ENCODE results near the gene ROPN1L.

Gene ROPN1L

DNA sequence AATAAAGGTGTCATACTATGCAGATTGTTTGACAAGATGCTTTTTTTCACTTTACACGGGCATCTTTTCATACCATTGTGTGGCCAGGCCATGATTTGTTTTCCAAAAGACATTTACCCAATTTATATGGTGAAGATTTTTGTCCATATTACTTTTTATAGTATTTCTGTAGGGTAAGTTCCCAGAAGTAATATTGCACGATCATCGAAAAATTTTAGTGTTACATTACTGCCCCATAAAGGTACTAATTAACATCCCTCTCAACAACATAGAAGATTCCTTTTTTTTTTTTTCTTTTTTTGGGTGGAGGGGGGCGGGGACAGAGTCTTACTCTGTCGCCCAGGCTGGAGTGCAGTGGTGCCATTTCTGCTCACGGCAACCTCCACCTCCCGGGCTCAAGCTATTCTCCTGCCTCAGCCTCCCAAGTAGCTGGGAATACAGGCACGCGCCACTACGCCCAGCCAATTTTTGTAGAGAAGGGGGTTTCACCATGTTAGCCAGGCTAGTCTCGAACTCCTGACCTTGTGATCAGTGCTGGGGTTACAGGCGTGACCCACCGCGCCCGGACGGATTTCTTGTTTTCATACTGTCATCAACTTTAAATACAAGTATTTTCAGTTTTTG lies 1.2 kb upstream of the ROPN1L start:
- DNase-seq (ENCODE audit: low read depth): no peak
- TF ChIP-seq, protein P1, sequence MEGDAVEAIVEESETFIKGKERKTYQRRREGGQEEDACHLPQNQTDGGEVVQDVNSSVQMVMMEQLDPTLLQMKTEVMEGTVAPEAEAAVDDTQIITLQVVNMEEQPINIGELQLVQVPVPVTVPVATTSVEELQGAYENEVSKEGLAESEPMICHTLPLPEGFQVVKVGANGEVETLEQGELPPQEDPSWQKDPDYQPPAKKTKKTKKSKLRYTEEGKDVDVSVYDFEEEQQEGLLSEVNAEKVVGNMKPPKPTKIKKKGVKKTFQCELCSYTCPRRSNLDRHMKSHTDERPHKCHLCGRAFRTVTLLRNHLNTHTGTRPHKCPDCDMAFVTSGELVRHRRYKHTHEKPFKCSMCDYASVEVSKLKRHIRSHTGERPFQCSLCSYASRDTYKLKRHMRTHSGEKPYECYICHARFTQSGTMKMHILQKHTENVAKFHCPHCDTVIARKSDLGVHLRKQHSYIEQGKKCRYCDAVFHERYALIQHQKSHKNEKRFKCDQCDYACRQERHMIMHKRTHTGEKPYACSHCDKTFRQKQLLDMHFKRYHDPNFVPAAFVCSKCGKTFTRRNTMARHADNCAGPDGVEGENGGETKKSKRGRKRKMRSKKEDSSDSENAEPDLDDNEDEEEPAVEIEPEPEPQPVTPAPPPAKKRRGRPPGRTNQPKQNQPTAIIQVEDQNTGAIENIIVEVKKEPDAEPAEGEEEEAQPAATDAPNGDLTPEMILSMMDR (conservative IDR thresholded peaks at IDR 0.05; ENCODE audit: low read depth, low read length): no peak
- no peak overlapping the region for H3K4me3 ChIP-seq (ENCODE audit: low read length)

DNA sequence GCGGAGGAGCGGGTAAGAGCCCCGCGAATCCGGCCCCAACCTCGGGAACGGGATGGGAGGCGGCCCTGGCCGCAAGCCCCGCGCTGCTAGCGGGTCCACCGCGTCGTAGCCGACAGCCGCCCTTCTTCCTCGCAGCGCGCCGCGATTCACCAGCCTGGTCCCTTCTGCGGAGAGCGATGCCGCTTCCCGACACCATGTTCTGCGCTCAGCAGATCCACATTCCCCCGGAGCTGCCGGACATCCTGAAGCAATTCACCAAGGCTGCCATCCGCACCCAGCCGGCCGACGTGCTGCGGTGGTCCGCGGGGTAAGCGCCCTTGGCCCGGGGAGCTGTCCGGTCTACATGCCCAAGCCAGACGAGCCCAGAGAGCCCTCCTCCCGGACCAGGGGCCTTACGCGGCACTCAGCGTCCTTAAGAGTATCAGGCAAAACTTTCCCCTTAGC lies 335 bp downstream of the ROPN1L start:
- H3K4me3 ChIP-seq (ENCODE audit: low read length): peak overlapping the region; percentile 67
- DNase-seq (ENCODE audit: low read depth): no peak
- TF ChIP-seq, protein P1 (conservative IDR thresholded peaks at IDR 0.05; ENCODE audit: low read depth, low read length): no peak

DNA sequence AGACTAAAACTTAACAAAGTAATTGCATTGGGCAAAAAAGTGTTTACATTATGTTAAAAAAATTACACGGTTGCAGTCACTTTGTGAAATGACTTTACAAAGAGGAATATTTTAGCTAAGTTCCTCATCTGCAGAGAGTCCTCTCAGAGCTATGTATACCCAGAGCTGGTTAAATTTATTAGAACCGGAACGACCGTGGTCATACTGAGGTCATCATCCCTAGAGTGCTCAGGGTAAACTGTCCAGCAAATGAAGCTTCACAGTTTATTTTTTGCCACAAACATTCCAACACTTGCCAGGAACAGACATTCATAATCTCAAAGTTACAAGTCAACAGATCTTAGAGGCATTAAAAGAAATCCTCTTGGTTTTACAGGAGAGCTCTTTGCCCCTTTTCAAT lies 897 bp downstream of the ROPN1L start:
- H3K4me3 ChIP-seq (ENCODE audit: low read length): peak overlapping the region; percentile 67
- DNase-seq (ENCODE audit: low read depth): no peak
- TF ChIP-seq, protein P1 (conservative IDR thresholded peaks at IDR 0.05; ENCODE audit: low read depth, low read length): no peak

DNA sequence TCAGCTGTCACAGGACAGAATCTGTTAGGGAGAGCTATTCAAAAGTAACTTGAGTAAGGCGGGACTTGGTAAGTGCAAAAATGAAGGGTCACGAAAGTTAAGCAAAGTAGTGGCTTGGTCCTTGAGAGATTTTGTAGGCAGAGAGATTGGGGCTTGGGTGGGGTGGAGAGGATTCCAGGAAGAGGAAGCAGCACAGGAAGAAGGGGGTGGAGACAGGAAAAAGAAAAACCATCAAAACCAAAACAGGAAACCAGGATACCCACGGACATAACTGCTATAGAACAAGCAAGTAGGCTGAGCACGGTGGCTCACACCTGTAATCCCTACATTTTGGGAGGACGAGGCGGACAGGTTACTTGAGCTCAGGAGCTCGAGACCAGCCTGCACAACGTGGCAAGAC lies 3.7 kb downstream of the ROPN1L start:
- H3K4me3 ChIP-seq (ENCODE audit: low read length): no peak overlapping the region
- TF ChIP-seq, protein P1 (conservative IDR thresholded peaks at IDR 0.05; ENCODE audit: low read depth, low read length): no peak
- no peak for DNase-seq (ENCODE audit: low read depth)

DNA sequence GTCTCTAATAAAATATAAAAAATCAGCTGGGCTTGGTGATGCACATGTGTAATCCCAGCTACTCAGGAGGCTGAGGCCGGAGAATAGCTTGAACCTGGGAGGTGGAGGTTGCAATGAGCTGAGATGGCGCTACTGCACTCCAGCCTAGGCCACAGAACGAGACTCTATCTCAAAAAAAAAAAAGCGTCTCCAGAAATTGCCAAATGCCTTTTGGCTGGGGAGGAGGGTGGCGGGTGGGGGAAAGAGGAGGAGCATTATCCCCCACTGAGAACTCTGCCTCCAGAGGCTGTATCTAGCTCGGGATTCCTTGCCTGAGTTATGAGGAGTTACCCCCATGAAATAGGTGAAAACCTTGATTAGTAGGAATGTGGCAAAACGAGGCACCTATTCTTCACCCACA lies 4.8 kb downstream of the ROPN1L start:
- TF ChIP-seq, protein P1 (conservative IDR thresholded peaks at IDR 0.05; ENCODE audit: low read depth, low read length): no peak
- H3K4me3 ChIP-seq (ENCODE audit: low read length): no peak overlapping the region
- DNase-seq (ENCODE audit: low read depth): no peak

DNA sequence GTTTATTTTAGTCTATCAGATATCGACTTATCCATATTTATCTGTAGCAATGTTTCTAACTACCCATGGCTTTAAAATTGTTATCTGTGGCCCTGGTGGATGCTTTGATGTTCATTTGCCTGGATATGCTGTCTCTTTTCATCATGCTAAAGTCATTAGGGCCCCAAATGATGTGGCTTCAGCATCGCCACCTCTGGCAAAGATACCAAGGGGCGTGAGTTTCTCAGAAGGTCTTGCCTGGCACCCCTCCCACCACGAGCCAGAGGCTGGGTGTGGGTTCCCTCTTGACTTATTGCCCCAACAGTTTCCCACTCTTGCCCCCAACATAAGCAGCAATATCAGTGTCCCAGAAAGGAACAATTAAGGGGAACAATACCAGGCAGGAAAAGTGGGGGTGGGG lies 5.4 kb downstream of the ROPN1L start:
- TF ChIP-seq, protein P1 (conservative IDR thresholded peaks at IDR 0.05; ENCODE audit: low read depth, low read length): no peak
- no peak for DNase-seq (ENCODE audit: low read depth)
- H3K4me3 ChIP-seq (ENCODE audit: low read length): no peak overlapping the region

DNA sequence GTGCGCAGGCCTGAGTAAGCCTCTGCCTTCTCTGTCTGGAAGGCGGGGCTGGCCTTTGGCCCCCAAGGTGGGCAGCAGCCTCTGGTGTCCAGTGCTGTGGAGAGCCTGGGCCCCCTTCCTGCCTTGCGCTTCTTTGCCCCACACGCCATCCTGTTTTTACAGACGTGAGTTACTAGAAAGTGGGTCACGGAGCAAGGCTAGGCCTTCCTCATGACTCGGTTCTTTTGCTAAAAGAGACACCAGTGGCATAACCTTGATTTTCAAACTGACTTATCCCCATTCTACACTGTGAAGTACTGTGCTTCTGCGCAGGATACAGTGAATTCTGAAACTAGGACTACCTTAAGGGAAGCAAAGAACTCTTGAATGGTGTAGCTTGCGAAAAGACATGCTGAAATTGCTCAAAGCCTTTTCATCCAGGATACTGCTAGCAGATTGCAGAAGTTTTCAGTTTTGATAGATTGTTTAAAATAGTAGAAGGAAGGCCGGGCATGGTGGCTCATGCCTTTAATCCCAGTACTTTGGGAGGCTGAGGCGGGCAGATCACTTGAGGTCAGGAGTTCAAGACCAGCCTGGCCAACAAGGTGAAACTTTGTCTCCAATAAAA lies 7.2 kb downstream of the ROPN1L start:
- TF ChIP-seq, protein P1 (conservative IDR thresholded peaks at IDR 0.05; ENCODE audit: low read depth, low read length): no peak
- H3K4me3 ChIP-seq (ENCODE audit: low read length): no peak overlapping the region
- DNase-seq (ENCODE audit: low read depth): no peak
